GM19324 (cell line): Measurements from ENCODE around the gene KAZN.

Source experiments
- ATAC-seq: cut with Tn5 transposase; IDR thresholded peaks from one replicate; pipeline ENCODE4 v1.9.1; 2021; ENCODE audit warnings: mild to moderate bottlenecking, moderate library complexity; ENCODE audit not compliant: unreplicated experiment, low FRiP score

KAZN gene

DNA sequence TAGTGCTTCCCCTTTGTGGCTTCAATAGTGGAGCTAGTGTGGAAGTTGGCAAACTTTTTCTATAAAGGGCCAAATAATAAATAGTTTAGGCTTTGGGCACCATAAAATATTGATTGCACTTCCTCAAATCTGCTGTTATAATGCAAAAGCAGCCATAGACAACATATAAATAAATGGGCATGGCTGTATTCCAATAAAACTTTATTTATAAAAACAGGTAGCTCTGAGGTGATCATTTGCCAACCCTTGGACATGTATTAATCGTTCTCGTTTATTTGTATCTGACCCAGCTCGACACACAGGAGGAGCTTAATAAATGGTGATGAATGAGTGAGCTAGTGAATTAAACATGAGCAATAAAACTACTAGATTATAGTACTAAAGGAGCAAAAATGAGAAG lies 13.3 kb downstream of the KAZN start:
- no peak for ATAC-seq

DNA sequence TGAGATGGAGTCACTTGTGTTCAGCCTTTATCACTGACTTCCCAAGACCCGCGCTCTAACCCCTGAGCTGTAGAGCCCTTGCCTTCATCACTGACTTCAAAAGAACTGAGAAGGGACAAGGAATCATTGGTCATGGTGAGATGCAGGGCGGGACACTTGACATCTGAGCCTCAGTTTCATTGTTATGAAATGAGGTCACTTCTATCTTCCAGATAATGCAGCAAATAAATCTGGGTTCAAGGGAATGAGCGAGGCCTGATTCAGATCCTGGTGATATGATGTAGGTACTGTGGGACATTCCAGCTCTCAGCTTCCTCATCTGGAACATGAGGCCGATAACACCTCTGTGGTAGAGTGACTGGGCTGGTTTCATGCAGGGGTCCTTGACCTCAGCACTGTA lies 13.8 kb downstream of the KAZN start:
- no peak for ATAC-seq

DNA sequence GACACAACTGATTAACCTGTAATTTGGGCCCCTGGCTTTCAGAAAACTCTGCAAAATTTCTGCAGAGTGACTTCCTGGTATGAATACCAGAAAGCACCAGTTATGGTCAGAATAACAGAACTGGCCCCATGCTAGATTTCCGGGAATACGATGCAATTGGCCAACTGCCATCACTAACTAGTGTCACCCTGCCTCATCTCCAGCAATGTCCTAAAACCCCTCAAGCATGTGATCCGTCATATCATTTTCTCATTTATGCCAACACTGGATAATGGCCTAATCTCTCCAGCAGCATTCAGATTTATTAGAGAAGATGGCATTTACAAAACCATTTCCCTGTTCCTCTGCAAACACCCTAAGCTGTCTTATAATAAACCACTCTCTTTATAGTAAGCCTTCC lies 15.4 kb downstream of the KAZN start:
- ATAC-seq: no peak

DNA sequence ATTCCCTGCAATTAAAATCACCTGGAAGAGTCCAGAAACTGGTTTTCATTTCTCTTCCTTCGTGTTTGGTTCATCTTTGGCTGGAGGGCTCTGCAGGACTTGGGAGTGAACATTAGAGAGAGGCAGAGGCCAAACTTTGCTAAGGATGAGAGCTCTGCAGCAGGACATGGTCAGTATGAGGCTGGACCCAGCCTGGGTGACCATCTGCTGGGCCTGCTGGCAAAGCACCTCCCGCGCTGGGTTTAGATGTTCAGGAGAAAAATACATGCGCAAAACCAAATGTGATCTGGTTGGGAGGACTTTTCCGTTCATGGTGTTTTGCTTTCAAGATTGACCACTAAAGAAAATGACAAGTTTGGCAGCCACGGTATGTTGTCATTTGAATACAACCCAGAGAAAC lies 15.9 kb downstream of the KAZN start:
- no peak for ATAC-seq

DNA sequence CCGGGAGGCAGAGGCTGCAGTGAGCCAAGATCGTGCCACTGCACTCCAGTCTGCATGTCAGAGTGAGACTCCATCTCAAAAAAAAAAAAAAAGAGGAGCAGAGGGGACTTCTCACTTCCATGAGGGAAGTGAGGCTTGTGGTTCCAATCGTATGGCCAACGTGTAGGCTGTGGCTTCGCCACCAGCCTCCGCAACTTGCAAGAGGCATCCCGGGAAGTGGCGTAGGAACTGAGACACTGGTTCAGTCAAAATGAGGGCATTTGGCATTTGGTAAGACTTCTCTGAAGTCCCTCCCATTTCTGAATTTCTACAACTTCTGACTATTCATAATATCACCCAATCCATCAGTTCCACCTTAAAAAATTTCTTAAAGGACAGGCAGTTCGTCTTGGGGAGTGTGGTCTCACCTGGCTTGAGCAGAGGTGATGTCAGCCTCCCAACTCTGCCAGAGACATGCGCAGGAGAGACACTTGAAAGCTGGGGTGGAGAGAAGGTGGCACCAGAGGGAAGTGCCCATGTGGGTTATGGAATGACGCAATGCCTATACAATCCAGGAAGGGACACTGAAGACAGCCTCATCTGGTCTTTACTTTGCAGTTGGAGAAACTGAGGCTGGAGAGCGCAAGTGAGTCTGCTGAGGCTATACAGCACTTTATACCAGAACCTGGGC lies 17.2 kb downstream of the KAZN start:
- ATAC-seq: no peak

DNA sequence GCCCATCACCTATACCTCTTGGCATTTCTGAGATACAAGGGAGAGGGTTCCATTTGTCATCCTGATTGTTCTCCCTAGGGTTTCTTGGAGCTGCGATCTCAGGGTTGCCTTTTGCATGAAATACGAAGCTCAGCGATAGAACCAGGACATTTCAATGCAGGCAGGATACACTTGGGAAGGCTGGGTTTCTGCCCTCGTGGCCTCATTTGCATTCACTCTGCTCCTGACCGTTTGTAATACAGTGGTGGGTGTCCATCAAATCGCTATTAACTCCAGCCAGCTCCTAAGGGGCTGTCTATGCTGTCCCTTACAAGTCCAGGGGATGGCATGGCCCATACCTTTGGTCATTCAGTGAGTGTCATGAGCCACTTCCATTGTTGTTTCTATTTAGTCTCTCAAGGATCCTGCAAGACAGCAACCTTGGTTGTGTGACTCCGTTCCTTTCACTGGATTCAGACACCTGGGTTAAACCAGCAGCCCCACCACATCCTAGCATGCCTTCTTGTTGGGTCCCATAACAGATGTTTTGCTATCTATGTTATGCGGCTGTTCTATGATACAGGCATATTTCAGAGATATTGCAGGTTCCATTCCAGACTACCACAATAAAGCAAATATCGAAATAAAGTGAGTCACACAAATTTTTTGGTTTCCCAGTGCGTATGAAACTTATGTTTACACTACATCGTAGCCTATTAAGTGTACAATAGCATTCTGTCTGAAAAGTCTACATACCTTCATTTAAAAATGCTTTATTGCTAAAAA lies 18.3 kb downstream of the KAZN start:
- no peak for ATAC-seq

DNA sequence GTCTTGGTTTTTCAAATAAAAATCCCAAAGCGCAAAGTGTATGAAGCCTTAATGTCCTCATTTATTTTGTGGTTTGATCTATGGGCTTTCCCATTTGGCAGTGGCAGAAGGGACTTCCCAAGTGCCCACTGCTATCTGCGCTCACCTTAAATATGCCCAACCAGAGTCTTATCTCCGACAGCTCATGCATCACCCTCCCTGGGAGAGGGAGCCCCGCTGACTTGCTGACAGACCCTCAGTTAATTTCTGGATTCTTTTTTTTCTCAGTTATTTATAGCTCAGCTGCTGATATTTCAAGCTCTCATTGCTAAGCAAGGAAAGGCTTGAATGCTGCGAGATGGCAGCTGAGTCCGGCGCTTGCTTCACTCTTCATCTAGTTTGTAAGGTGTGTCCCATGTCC lies 19.3 kb downstream of the KAZN start:
- no peak for ATAC-seq

DNA sequence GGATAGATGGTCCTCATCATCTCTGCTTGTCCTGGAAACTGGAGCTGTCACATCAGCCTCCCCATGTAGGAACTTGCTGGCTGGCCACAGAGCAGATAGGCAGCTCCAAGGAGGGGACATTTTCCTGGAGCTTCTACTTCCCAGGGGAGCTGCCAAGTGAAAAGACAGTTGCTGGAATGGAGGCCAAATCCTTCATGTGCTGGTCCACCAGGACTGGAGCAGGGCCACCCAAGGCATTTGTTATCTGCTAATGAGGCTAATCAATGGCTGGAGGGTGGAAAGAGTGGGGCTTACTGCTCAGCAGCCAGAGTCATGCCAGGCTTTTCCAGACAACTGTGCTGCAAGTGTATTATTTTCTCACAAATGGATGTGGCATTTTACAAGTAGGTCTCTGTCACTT lies 22.5 kb downstream of the KAZN start:
- ATAC-seq: no peak

DNA sequence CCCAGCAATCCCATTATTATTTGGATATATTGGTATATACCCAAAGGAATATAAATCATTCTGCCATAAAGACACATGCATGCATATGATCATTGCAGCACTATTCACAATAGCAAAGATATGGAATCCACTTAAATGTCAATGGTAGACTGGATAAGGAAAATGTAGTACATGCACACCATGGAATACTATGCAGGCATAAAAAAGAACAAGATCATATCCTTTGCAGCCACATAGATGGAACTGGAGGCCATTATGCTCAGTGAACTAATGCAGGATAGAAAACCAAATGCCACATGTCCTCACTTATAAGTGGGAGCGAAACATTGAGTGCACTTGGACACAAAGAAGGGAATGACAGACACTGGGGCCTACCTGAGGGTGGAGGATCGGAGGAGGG lies 24.6 kb downstream of the KAZN start:
- no peak for ATAC-seq

DNA sequence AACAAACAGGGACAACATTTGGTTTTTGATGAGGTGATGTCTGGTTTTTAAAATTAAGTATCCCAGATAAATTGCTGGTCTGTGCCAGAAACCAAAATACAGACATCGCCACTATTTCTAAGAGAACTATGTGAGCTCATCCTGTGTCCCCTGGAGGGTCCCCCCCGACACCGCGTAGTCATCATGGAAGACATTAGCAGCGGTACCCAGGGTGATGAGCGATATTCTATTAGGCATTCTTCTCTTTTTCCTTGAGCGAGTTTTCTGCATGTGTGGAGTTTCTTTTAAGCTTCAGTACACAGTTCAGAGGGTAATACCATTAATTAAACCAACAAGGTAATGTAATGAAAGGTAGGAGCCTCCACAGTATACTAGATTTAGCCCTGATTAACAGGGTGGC lies 26.5 kb downstream of the KAZN start:
- ATAC-seq: no peak

DNA sequence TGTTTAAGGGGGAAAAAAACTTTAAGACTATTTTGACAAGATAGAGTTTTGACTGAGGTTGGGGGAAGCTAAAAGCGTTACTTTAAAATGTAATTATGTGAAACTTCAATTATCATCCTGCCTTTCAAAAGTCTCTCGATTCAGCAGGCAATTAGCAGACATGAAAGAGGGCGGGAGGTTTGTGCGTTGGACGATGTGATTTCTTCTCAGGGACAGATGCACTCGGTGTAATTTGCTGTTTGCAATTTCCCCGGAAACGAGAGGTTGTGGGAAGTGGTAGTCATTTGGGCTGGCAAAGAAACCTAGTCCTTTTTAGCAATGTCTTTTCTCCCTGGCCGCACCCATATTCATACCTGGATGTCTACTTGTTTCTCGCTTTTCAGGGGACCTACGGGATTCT lies 27.1 kb downstream of the KAZN start:
- no peak for ATAC-seq

DNA sequence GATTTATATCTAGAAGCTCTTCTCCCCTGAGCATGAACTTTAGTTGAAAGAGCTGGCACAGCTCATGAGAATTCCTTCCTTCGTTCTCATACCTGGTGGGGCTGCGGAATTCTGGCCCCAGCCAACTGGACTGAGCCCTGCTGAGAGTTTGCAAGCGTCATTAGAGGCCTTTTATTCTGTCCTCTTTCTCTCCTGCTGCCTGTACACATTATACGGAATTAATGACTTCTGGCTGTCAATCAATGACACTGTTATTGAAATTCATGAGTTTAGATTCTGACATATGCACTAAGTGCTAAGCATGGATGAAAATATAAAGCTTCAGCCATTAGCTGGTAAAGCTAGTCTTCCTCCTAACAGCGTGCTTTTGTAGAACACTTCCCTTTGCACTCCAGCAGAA lies 27.5 kb downstream of the KAZN start:
- ATAC-seq: no peak

DNA sequence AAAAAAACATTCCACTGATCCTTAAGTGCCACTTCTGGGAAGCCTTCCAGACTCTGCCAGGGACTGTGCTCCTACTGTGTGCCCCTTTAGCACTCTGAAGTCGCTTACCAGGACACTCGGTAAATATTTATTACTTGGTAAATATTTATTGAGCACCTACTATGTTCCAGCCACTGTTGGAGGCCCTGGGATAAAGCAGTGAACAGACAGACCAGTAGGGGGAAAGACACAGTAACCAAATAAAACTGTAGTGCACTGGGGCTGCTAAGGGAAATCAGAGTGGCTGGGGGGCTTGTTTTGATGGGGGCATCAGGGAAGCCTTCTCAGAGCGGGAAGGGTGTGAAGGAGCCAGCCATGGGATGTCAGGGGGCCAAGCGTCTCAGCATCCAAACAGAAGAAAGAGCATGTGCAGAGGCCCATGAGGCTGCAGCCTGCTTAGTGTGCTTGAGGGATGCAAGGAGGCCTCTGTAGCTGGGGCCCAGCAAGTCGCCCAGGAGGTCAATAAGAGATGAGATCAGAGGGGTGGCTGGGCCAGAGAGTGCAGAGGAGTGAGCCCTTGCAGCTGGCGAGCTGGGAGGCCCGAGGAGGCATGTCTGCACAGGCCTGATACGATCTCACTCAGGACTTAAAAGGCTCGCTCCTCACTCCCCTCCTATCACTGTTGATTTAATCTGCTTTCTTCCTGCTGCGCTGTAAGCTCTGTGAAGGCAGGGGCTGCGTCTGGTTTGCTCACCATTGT lies 28.6 kb downstream of the KAZN start:
- ATAC-seq: no peak

DNA sequence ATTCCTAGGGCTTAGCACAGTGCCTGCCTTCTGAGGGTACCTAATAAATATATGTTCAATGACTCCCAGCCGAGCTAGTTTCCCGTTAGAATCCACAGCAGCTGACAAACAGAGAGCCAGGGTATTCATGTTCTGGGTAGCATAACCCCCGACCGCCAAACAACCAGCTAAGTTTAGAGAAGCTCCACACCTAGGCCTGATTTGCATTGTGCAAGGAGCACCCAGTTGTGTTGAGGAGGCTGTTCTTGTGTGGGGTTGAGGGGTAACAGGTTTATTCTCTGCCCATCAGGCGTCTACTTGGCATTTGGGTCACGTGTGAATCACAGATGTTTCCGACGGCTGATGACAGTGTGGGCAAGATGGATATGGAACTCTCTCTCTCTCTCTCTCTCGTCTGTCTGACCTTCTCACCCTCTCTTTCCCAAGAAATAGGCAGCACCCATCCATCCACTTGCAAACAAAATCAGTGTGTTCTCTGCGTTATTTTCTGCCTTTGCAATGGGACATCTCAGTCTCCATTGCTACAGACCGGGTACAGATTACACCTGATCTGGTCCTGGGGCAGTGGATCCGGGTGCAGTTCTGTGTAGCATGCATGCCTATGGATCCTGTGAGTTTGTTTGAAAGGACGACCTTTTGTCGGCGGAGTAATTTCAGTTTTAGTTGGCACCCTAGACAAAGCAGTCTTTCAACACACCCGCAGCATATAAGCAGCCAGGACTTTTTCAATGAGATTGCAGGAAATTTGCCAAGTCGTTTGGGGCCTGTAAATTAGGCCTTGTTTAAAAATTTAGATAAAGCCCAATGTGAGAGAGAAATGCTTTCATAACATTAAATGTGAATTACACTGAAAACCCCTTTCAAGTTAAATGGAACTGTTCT lies 29.4 kb downstream of the KAZN start:
- no peak for ATAC-seq

DNA sequence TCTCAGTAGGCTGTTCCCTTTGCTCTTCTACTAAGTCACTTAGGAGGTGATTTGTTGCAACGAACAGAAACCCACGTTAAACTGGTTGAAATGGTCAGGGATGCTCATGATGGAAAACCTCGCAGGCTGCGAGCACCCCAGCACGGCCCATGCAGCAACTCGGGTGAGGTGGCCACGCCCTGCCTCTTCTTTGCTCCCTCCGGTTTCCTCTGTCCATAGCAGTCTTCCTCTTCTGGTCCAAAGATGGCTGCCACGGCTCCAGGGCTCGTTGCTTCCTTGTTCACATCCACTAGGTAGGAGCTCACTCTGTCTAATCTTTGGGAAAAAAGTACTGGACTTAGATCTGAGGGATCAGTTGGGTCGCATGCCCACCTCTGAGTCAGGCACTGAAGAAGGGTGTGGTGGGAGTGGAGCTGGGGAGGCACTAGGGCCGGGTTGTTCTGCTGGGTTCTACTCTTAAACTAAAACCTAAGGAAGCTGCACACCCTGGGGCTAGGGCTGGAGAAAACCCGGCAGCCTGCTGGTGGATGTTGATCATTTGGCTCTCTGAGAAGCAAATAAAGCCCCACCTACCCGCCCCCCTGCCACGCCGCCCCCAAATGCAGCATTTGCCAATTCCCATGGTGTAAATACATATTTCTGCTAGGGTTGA lies 31.0 kb downstream of the KAZN start:
- no peak for ATAC-seq

DNA sequence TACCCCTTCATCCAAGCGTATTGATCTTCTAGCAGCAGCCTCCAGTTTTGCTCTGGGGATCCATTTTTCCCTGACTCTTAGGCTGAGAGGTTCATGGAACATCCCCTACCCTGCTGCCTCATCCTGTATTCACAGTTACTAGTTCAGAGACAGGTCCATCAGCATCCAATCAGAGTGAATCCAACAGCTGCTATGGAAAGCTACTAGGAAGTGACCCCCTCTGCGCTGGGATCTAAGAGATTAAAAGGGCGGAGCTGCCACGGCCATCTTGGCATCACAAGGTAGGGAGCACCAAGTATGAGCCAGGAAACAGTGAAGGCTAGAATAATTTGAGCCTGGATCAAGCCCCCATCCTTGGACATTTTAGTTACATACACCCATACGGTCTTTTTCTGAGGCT lies 32.5 kb downstream of the KAZN start:
- no peak for ATAC-seq

DNA sequence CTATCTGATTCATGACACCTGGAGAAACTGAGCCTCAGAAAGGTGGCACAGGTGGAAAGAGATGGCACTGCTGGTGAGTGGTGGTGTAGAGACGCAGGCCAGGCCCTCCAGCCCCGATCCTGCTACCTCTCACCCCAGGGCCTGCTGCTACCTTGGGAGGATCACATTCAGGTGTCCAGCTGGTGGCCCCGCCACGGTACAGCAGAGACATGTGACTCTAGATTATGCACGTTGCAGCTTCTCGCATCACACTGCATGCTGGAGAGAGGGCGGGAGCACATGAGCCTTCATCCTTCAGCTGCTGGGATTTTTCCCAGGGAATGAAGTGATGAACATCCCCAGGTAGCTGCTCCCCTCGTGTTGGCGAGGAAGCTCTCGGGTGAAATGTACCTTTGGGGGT lies 32.9 kb downstream of the KAZN start:
- no peak for ATAC-seq

DNA sequence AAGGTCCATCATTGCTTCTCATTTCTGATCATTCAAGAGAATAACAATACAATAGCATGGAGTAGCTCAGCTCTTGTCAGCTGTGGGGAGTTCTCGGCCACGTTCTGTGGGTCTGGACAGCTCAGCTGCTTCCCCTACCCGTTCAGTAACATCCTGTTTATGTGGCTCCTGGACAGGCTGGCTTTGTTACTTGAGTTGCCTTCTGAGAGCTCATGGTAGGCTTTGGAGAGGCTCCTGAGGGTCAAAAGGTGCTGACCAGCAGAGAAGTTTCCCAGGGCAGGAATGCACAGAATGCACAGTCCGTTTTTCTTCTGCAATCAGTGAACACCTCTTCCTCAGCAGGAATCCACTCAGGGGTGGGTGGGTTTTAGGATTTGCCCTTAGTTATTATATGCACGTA lies 36.0 kb downstream of the KAZN start:
- no peak for ATAC-seq

DNA sequence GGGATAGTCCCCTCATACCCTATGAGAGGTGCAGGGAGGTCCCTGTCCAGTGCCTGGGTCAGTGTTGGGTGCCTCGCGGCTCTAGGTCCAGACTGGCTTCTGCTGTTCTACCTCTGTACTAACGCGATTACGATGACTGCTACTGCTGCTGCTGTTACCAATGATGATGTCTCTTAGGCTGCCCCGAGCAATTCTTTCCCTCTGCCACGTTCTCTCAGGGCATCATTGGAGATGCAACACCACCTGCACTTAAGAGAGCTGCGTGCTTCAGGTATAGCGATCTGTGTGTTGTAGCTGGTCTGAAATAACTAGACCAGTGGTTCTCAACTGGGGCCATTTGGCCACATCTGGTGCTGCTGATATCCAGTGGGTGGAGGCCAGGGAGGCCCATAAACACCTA lies 36.9 kb downstream of the KAZN start:
- no peak for ATAC-seq

DNA sequence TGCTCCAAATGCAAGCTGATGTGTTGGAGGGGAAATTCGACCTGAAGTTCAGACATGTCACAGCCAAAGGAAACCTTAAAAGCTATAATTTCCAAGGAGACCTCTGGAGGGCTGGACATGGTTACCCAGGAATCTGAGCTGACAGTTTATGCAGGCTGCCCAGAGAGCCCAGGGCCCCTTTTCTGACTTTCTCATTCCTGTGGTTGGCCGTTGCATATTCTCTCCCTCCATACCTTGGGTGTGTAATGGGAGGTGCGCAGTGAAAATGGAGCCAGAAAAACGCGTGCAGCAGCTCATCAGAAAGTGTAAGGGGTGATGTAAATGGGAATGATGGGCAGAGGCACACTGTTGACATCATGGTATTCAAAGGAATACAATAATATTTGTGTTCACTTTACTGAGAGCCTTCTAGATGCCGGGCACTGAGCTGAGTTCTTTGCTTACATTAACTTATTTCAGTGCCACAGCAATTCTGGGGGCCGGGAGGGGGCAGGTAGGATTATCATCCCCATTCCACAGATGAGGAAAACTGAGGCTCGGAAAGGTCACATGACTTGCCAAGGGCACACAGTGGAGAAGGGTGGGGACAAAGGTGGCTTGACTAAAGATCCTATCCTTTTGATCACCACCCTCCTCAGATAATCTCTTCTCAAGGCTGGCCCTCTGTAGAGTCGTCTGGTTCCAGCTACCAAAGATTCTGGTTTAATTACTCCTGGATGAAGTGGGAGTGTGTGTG lies 38.6 kb downstream of the KAZN start:
- ATAC-seq: no peak
